Lower leg skin (tissue), 4 donors: Measurements from ENCODE around the gene CNTNAP5. TPM values are rescaled to one million over a fixed set of nuclear protein-coding genes. Genes with fewer than 3 reads are reported as not detected.

Experiments used
- DNase-seq, 2 donors: peaks; one replicate each; pipeline ENCODE4 v3.0.0-alpha.2; 2019; ENCODE audit warnings: low spot score in 2 of 2
- H3K4me3 ChIP-seq: fragments of 200-600 bp; sonication (generic); 2 replicates; pipeline ENCODE4 v1.5.1; 2017; ENCODE audit warnings: mild to moderate bottlenecking, low read depth; ENCODE audit not compliant: poor library complexity, severe bottlenecking
- CTCF ChIP-seq, 3 donors: fragments of 450-650 bp; IDR thresholded peaks; one replicate each; pipeline ENCODE4 v1.5.1; 2016; ENCODE audit warnings: antibody characterized with exemption in 3 of 3, mild to moderate bottlenecking in 3 of 3, moderate library complexity in 2 of 3
- POLR2A ChIP-seq, 2 donors: fragments of 450-650 bp; IDR thresholded peaks; one replicate each; pipeline ENCODE4 v1.6.1; 2016 to 2017; ENCODE audit warnings: antibody characterized with exemption in 2 of 2, mild to moderate bottlenecking in 1 of 2, moderate library complexity in 1 of 2
- WGBS, 2 donors: methylation state at CpG; one replicate each; pipeline ENCODE4 v1.1.5; 2018; 5-methylcytosine and 5-hydroxymethylcytosine counted together
- intact Hi-C: fragments of 100-400 bp; cut with DNase I; formaldehyde crosslinking; loops from one replicate; pipeline ENCODE4 v1.15.0; 2023; ENCODE audit warnings: low total_unique reads
- total RNA-seq, 4 donors: library from RNA; depleted of rRNA; stranded (reverse); fragments of >200 nt; gene quantifications; one replicate each; pipeline ENCODE4 v1.1.0, GENCODE V29; 2016

Gene CNTNAP5
- total RNA-seq, 4 donors from 2014 or later = not detected

- no peak overlapping the region for H3K4me3 ChIP-seq
- no peak for DNase-seq
- 86 to 90% methylated on average over 7 of the region's 7 CpGs for WGBS, 2 donors
- intact Hi-C loops = no loop called here
- TF ChIP-seq CTCF (IDR thresholded peaks at IDR 0.05) = no peak
- TF ChIP-seq POLR2A (IDR thresholded peaks at IDR 0.05) = no peak
These were observed 244.3 kb downstream of the CNTNAP5 start for GRCh38 chr2:124269348-124269747.

- 63 to 67% methylated on average over 1 of the region's 1 CpG for WGBS, 2 donors
- no peak for DNase-seq
- TF ChIP-seq POLR2A (IDR thresholded peaks at IDR 0.05) (no peak), CTCF (IDR thresholded peaks at IDR 0.05) (no peak)
- intact Hi-C loops = no loop called here
- no peak overlapping the region for H3K4me3 ChIP-seq
These were observed 247.3 kb downstream of the CNTNAP5 start for GRCh38 chr2:124272261-124272841.

GRCh38 chr2:124281541-124281940, 256.5 kb downstream of the CNTNAP5 start:
- no peak overlapping the region for H3K4me3 ChIP-seq
- no peak for TF ChIP-seq POLR2A (IDR thresholded peaks at IDR 0.05)
- no peak for TF ChIP-seq CTCF (IDR thresholded peaks at IDR 0.05)
- 64 to 69% methylated on average over 10 of the region's 10 CpGs for WGBS, 2 donors
- intact Hi-C loops = no loop called here
- DNase-seq = no peak

GRCh38 chr2:124283096-124283495, 258.0 kb downstream of the CNTNAP5 start:
- TF ChIP-seq CTCF (IDR thresholded peaks at IDR 0.05) (no peak), POLR2A (IDR thresholded peaks at IDR 0.05) (no peak)
- DNase-seq = no peak
- intact Hi-C loops = no loop called here
- H3K4me3 ChIP-seq = no peak overlapping the region

DNA sequence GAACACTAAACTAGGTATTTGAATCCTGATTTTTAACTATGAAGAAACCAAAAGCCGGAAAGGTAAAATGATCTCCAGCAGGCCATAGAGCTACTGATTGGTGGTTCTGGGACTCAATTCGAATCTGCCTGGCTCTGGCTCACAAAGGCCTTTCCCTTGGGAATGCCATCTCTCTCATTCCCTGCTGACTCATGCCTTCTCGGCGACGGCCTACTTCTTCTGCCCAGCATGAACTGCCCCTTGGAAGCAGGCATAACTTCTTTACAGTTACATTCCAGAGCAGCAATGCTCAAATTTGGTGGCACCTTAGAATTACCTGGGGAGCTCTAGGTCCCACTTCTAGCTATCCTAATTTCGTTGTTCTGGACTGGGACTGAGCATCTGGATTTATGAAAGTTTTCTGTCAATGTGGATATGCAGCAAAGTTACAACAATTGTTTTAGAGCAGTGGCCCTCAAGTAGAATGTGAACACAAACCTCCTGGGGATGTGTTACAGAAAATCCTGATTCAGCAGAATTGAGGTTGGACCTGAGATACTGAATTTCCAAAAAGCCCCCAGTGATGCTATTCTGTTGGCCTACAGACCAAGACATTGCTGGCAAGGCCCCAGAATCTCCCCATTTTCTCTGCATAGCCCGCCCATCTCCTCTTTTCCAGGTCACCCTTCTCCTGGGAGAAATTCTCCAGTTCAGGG, 261.1 kb downstream of the CNTNAP5 start:
- 79 to 80% methylated on average over 7 of the region's 7 CpGs for WGBS, 2 donors

More for the DNA sequence above, 261.1 kb downstream of the CNTNAP5 start:
- TF ChIP-seq CTCF (IDR thresholded peaks at IDR 0.05) (no peak), POLR2A (IDR thresholded peaks at IDR 0.05) (no peak)
- no peak overlapping the region for H3K4me3 ChIP-seq
- DNase-seq = no peak
- intact Hi-C loops = no loop called here
